CD1c-positive myeloid dendritic cell (primary cell): ENCODE data around the gene TSC22D1.
"Not testable (repeated sequence)": the region's sequence is repeated elsewhere in the genome, so short reads cannot be mapped to it uniquely, and the experiment has no call there.

Experiments
- DNase-seq: peaks from one replicate; pipeline ENCODE4 v3.0.0-alpha.2; 2016; ENCODE audit errors: extremely low spot score

The TSC22D1 gene

GRCh38 chr13:44575741-44576350 is at the start of gene TSC22D1:
TSS of gene TSC22D1 (minus strand) at chr13:44576330. CDS start at chr13:44576074, 256 bp downstream.
- peak; percentile 61 for DNase-seq

- DNase-seq = no peak
Observed at GRCh38 chr13:44622708-44623107, 46.6 kb upstream of the TSC22D1 start.

GRCh38 chr13:44622261-44622660 is 46.1 kb upstream of the TSC22D1 start:
- DNase-seq = no peak

GRCh38 chr13:44620057-44620456 is 43.9 kb upstream of the TSC22D1 start:
- no peak for DNase-seq

GRCh38 chr13:44619651-44620050 is 43.5 kb upstream of the TSC22D1 start:
- DNase-seq = no peak

- DNase-seq = no peak
Observed at GRCh38 chr13:44618326-44618725, 42.2 kb upstream of the TSC22D1 start.

GRCh38 chr13:44617648-44618047 is 41.5 kb upstream of the TSC22D1 start:
- DNase-seq = no peak

GRCh38 chr13:44609137-44609536 is 33.0 kb upstream of the TSC22D1 start:
- DNase-seq = no peak

- no peak for DNase-seq
Observed at GRCh38 chr13:44605721-44606120, 29.6 kb upstream of the TSC22D1 start.

GRCh38 chr13:44605275-44605674 is 29.1 kb upstream of the TSC22D1 start:
- no peak for DNase-seq

- DNase-seq = no peak
Observed at GRCh38 chr13:44601586-44601985, 25.5 kb upstream of the TSC22D1 start.

GRCh38 chr13:44593861-44594592 is 17.9 kb upstream of the TSC22D1 start:
- DNase-seq = not testable (repeated sequence)

GRCh38 chr13:44592216-44592847 is 16.2 kb upstream of the TSC22D1 start:
- no peak for DNase-seq

- DNase-seq = no peak
Observed at GRCh38 chr13:44591316-44591715, 15.2 kb upstream of the TSC22D1 start.

GRCh38 chr13:44583137-44583536 is 7.0 kb upstream of the TSC22D1 start:
- no peak for DNase-seq

GRCh38 chr13:44578067-44578400 is 1.9 kb upstream of the TSC22D1 start:
- no peak for DNase-seq

GRCh38 chr13:44577236-44578066 is 1.3 kb upstream of the TSC22D1 start:
- DNase-seq = peak; percentile 95

GRCh38 chr13:44576351-44577235 is 463 bp upstream of the TSC22D1 start:
- DNase-seq = peak; percentile 40

- DNase-seq = no peak
Observed at GRCh38 chr13:44575035-44575434, 1.1 kb downstream of the TSC22D1 start.

GRCh38 chr13:44574466-44574855 is 1.7 kb downstream of the TSC22D1 start:
- DNase-seq = no peak

- DNase-seq = peak; percentile 9
Observed at GRCh38 chr13:44573790-44574465, 2.2 kb downstream of the TSC22D1 start.
